ENCODE results near the gene UBAC2. TPM values are rescaled to one million over a fixed set of nuclear protein-coding genes. Genes with fewer than 3 reads are reported as not detected.

Gene UBAC2
- total and polyA plus RNA-seq, 2 of the 8 experiments (the other 6 are each of a cell fraction or from before 2014, with no cell fraction given) = 75.9 to 76.9 TPM

GRCh38 chr13:99270518-99270917, 69.9 kb downstream of the UBAC2 start:
- no peak overlapping the region for H2AK5ac ChIP-seq (ENCODE audit: low read depth, low read length)
- no peak overlapping the region for H3K4me2 ChIP-seq (ENCODE audit: insufficient read depth in 1 of 2, low read depth in 2 of 2, low read length in 2 of 2)
- no peak overlapping the region for H3K23ac ChIP-seq (ENCODE audit: insufficient read length)
- WGBS, 2 experiments (ENCODE audit: extremely low coverage in 1 of 2, insufficient coverage in 1 of 2, insufficient read length in 1 of 2, insufficient replicate concordance in 2 of 2, low coverage in 1 of 2, low lambda C conversion rate in 2 of 2, missing lambda C conversion rate in 1 of 2) = 94% methylated on average over 2 of the region's 2 CpGs; no CpG with 5 or more reads in 1 of the 2 experiments
- no peak overlapping the region for H3K4me3 ChIP-seq (ENCODE audit: extremely low read depth in 1 of 4, insufficient read depth in 2 of 4, low read depth in 3 of 4, low read length in 4 of 4)
- 0 out of 8 replicates have a peak, but pooled peaks cover 0 to 3% (median 0%) of the 10 kb centered on the region in 4 experiments for H3K36me3 ChIP-seq (ENCODE audit: control insufficient read depth in 2 of 4, insufficient read depth in 4 of 4, low read length in 3 of 4)
- peaks cover 2% of the 10 kb centered on the region; the same call in 1 of the 2 replicates for H3K23me2 ChIP-seq (ENCODE audit: low read depth, low read length)
- FAIRE-seq = no peak
- no peak overlapping the region for H2BK15ac ChIP-seq (ENCODE audit: low read length)
- no peak overlapping the region for H4K8ac ChIP-seq (ENCODE audit: extremely low read depth, insufficient read depth, low read length)
- no peak overlapping the region for H4K91ac ChIP-seq (replicated peaks; ENCODE audit: insufficient read length, low read length)
- no peak overlapping the region for H3K9ac ChIP-seq (replicated peaks in 1 of 4; ENCODE audit: extremely low read depth in 1 of 4, low read depth in 3 of 4, low read length in 3 of 4)
- no peak overlapping the region for H3K14ac ChIP-seq (ENCODE audit: insufficient read length)
- no peak overlapping the region for H2BK5ac ChIP-seq (ENCODE audit: low read depth, low read length)
- ChIA-PET POLR2A (ENCODE audit: partially characterized antibody) (interaction anchor here (3.4 kb wide), 1 partner anchor 70 kb away, joined by 17 read pairs; the partner anchor contains the start of gene UBAC2), CTCF (ENCODE audit: partially characterized antibody) (interaction anchor here (0.6 to 10.8 kb wide), 32 partner anchors 9 to 173 kb away, joined by 3 to 242 read pairs (median 6); partner anchors contain the start of gene UBAC2)
- no peak overlapping the region for H2AFZ ChIP-seq (ENCODE audit: low read length)
- no peak overlapping the region for H2BK120ac ChIP-seq (replicated peaks; ENCODE audit: low read depth, low read length)
- no peak overlapping the region for H4K5ac ChIP-seq (ENCODE audit: insufficient read length, low read depth, low read length)
- H3K4me1 ChIP-seq (replicated peaks in 1 of 4; ENCODE audit: control insufficient read depth in 3 of 4, insufficient read depth in 4 of 4, low read length in 3 of 4) = no peaks in the 10 kb centered on the region
- no peaks in the 10 kb centered on the region for H4K20me1 ChIP-seq (replicated peaks in 1 of 2; ENCODE audit: control insufficient read depth in 1 of 2, insufficient read depth in 2 of 2, low read length in 2 of 2)
- H2BK20ac ChIP-seq (ENCODE audit: low read length) = no peak overlapping the region
- no peak for DNase-seq (ENCODE audit: low read depth in 1 of 2, low spot score in 2 of 2)
- no peak overlapping the region for H2BK12ac ChIP-seq (ENCODE audit: low read depth, low read length)
- no peak overlapping the region for H3K56ac ChIP-seq (replicated peaks; ENCODE audit: insufficient read length, low read depth, low read length)
- H3K27ac ChIP-seq (ENCODE audit: low read depth, low read length) = no peak overlapping the region
- no peaks in the 10 kb centered on the region; a peak in 1 of 4 replicates for H3K79me2 ChIP-seq (ENCODE audit: control insufficient read depth in 1 of 2, insufficient read depth in 2 of 2, low read length in 2 of 2)
- H3K9me3 ChIP-seq (ENCODE audit: insufficient read depth in 2 of 2, low read depth in 1 of 2, low read length in 1 of 2) = no peaks in the 10 kb centered on the region
- H3K18ac ChIP-seq (ENCODE audit: extremely low read depth, low read length) = no peak overlapping the region
- H3K79me1 ChIP-seq (ENCODE audit: low read depth, low read length) = peaks cover 4% of the 10 kb centered on the region; the same call in 1 of the 2 replicates
- no peaks in the 10 kb centered on the region for H3K27me3 ChIP-seq (replicated peaks in 1 of 4; ENCODE audit: control insufficient read depth in 3 of 4, extremely low read depth in 1 of 4, insufficient read depth in 3 of 4, low read length in 3 of 4)
- no peak overlapping the region for H3K4ac ChIP-seq (replicated peaks; ENCODE audit: insufficient read length, low read depth, low read length)
- TF ChIP-seq EP300 (IDR thresholded peaks at IDR 0.05; ENCODE audit: borderline replicate concordance in 1 of 2, low read depth in 2 of 2, low read length in 2 of 2) (no peak), MAFK (IDR thresholded peaks at IDR 0.05; ENCODE audit: low read depth, low read length) (no peak), YY1 (IDR thresholded peaks at IDR 0.05; ENCODE audit: low read depth, low read length) (no peak), CHD1 (IDR thresholded peaks at IDR 0.05; ENCODE audit: low read depth, low read length) (no peak), CTCF (IDR thresholded peaks at IDR 0.05; ENCODE audit: control extremely low read depth in 1 of 3, insufficient read depth in 1 of 3, low read depth in 1 of 3, low read length in 3 of 3) (no peak), RNF2 (IDR thresholded peaks at IDR 0.05; ENCODE audit: borderline replicate concordance, low read depth, low read length, missing control alignments, poor library complexity, severe bottlenecking) (no peak), GABPA (IDR thresholded peaks at IDR 0.05; ENCODE audit: borderline replicate concordance, insufficient read depth, low read length) (no peak), SP4 (IDR thresholded peaks at IDR 0.05; ENCODE audit: low read length) (no peak), SRF (IDR thresholded peaks at IDR 0.05; ENCODE audit: low read depth, low read length) (no peak), SIX5 (IDR thresholded peaks at IDR 0.05; ENCODE audit: low read depth, low read length) (no peak), SP2 (IDR thresholded peaks at IDR 0.05; ENCODE audit: low read length) (no peak)
